Measurements from ENCODE around the gene MCU. TPM values are rescaled to one million over a fixed set of nuclear protein-coding genes. Genes with fewer than 3 reads are reported as not detected.

The MCU gene
- total and polyA plus RNA-seq, 2 of the 8 experiments (the other 6 are each of a cell fraction or from before 2014, with no cell fraction given) = 51.6 to 62.2 TPM

DNA sequence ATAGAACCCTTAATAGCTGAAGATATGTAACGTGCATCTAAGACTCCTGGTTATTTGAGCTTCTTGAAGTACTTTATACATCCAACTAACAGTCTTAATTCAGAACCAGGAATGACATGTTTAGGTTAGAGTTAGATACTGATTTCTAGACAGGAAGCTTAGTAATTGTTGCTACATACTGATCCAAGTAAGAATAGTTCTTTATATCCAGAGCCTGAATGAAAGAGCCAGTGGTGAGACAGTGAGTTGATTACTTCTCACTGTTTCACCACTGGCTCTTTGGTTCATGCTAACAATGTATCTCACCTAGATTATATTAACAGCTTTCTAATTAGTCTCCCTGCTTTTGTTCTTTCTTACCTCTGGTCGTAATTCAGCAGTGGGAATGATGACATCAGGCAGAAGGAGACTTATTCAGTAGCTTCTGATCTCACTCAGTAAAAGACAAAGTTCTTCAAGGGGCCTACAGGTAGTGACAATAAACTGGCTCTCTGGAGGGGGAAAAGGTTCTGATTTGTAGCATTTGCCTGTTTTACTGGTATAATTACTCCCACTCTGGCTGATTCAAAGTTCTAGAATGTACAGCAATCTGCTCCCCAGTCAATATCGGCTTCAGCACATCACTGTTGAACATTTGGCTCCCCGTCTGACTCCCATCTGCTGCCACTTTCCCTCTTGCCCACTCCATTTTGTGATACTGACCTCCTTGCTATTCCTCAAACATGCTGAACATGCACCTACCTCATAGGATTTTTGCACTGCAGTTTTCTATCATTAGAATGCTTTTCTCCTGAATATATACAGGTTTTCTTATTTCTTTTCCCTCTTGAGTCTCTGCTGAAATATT is 29.1 kb downstream of the MCU start:
- FAIRE-seq = no peak
- ChIA-PET CTCF (ENCODE audit: partially characterized antibody) (interaction anchor here (1.0 to 1.2 kb wide), 2 partner anchors 11 to 112 kb away, joined by 3 to 5 read pairs; no protein-coding TSS in a partner anchor), POLR2A (ENCODE audit: partially characterized antibody) (interaction anchor here (0.9 to 2.6 kb wide), 2 partner anchors 22 to 29 kb away, joined by 3 to 9 read pairs; partner anchors contain the start of gene MCU)
- no peak overlapping the region for H3K14ac ChIP-seq (ENCODE audit: insufficient read length)
- H2BK20ac ChIP-seq (ENCODE audit: low read length) = no peak overlapping the region
- H4K8ac ChIP-seq (ENCODE audit: extremely low read depth, insufficient read depth, low read length) = no peak overlapping the region
- no peaks in the 10 kb centered on the region for H3K9me3 ChIP-seq (ENCODE audit: insufficient read depth in 2 of 2, low read depth in 1 of 2, low read length in 1 of 2)
- H3K23me2 ChIP-seq (ENCODE audit: low read depth, low read length) = no peaks in the 10 kb centered on the region
- H3K36me3 ChIP-seq (ENCODE audit: control insufficient read depth in 2 of 4, insufficient read depth in 4 of 4, low read length in 3 of 4) = peaks cover 0 to 3% (median 0%) of the 10 kb centered on the region in 4 experiments; a peak in 1 of 8 replicates
- WGBS, 2 experiments (ENCODE audit: extremely low coverage in 1 of 2, insufficient coverage in 1 of 2, insufficient read length in 1 of 2, insufficient replicate concordance in 2 of 2, low coverage in 1 of 2, low lambda C conversion rate in 2 of 2, missing lambda C conversion rate in 1 of 2) = 81% methylated on average over 4 of the region's 4 CpGs; no CpG with 5 or more reads in 1 of the 2 experiments
- H3K4ac ChIP-seq (replicated peaks; ENCODE audit: insufficient read length, low read depth, low read length) = no peak overlapping the region
- no peak overlapping the region; the same call in 1 of the 2 replicates for H2AK5ac ChIP-seq (ENCODE audit: low read depth, low read length)
- H3K56ac ChIP-seq (replicated peaks; ENCODE audit: insufficient read length, low read depth, low read length) = no peak overlapping the region
- H2BK5ac ChIP-seq (ENCODE audit: low read depth, low read length) = no peak overlapping the region
- H3K27ac ChIP-seq (ENCODE audit: low read depth, low read length) = no peak overlapping the region
- no peak overlapping the region for H4K5ac ChIP-seq (ENCODE audit: insufficient read length, low read depth, low read length)
- H4K20me1 ChIP-seq (replicated peaks in 1 of 2; ENCODE audit: control insufficient read depth in 1 of 2, insufficient read depth in 2 of 2, low read length in 2 of 2) = peaks cover 0 to 3% of the 10 kb centered on the region in 2 experiments
- peaks cover 0 to 36% of the 10 kb centered on the region in 2 experiments; a peak in 3 of 4 replicates for H3K79me2 ChIP-seq (ENCODE audit: control insufficient read depth in 1 of 2, insufficient read depth in 2 of 2, low read length in 2 of 2)
- H2BK15ac ChIP-seq (ENCODE audit: low read length) = no peak overlapping the region
- no peak overlapping the region; a peak in 1 of 7 replicates for H3K9ac ChIP-seq (replicated peaks in 1 of 4; ENCODE audit: extremely low read depth in 1 of 4, low read depth in 3 of 4, low read length in 3 of 4)
- no peak overlapping the region for H2AFZ ChIP-seq (ENCODE audit: low read length)
- H3K18ac ChIP-seq (ENCODE audit: extremely low read depth, low read length) = no peak overlapping the region
- DNase-seq (ENCODE audit: low read depth in 1 of 2, low spot score in 2 of 2) = no peak
- H2BK12ac ChIP-seq (ENCODE audit: low read depth, low read length) = no peak overlapping the region
- H3K4me3 ChIP-seq (ENCODE audit: extremely low read depth in 1 of 4, insufficient read depth in 2 of 4, low read depth in 3 of 4, low read length in 4 of 4) = no peak overlapping the region
- peaks cover 0 to 6% (median 1%) of the 10 kb centered on the region in 4 experiments; a peak in 3 of 7 replicates for H3K4me1 ChIP-seq (replicated peaks in 1 of 4; ENCODE audit: control insufficient read depth in 3 of 4, insufficient read depth in 4 of 4, low read length in 3 of 4)
- no peak overlapping the region for H2BK120ac ChIP-seq (replicated peaks; ENCODE audit: low read depth, low read length)
- H3K23ac ChIP-seq (ENCODE audit: insufficient read length) = no peak overlapping the region
- H3K27me3 ChIP-seq (replicated peaks in 1 of 4; ENCODE audit: control insufficient read depth in 3 of 4, extremely low read depth in 1 of 4, insufficient read depth in 3 of 4, low read length in 3 of 4) = no peaks in the 10 kb centered on the region
- no peak overlapping the region for H4K91ac ChIP-seq (replicated peaks; ENCODE audit: insufficient read length, low read length)
- no peak overlapping the region for H3K4me2 ChIP-seq (ENCODE audit: insufficient read depth in 1 of 2, low read depth in 2 of 2, low read length in 2 of 2)
- H3K79me1 ChIP-seq (ENCODE audit: low read depth, low read length) = no peaks in the 10 kb centered on the region; the same call in 1 of the 2 replicates
- TF ChIP-seq PHF8 (conservative IDR thresholded peaks at IDR 0.05; ENCODE audit: low read depth, low read length) (no peak), SIX5 (IDR thresholded peaks at IDR 0.05; ENCODE audit: low read depth, low read length) (no peak), GABPA (IDR thresholded peaks at IDR 0.05; ENCODE audit: borderline replicate concordance, insufficient read depth, low read length) (no peak), JUND (IDR thresholded peaks at IDR 0.05; ENCODE audit: low read length) (no peak), NANOG (IDR thresholded peaks at IDR 0.05; ENCODE audit: insufficient read depth, low read depth, low read length, poor library complexity, severe bottlenecking) (no peak), EGR1 (IDR thresholded peaks at IDR 0.05; ENCODE audit: borderline replicate concordance, low read depth, low read length) (no peak), YY1 (IDR thresholded peaks at IDR 0.05; ENCODE audit: low read depth, low read length) (no peak), CBX5 (IDR thresholded peaks at IDR 0.05; ENCODE audit: low read depth, low read length) (no peak), SRF (IDR thresholded peaks at IDR 0.05; ENCODE audit: low read depth, low read length) (no peak), MAFK (IDR thresholded peaks at IDR 0.05; ENCODE audit: low read depth, low read length) (no peak)
- TF ChIP-seq, protein P1, sequence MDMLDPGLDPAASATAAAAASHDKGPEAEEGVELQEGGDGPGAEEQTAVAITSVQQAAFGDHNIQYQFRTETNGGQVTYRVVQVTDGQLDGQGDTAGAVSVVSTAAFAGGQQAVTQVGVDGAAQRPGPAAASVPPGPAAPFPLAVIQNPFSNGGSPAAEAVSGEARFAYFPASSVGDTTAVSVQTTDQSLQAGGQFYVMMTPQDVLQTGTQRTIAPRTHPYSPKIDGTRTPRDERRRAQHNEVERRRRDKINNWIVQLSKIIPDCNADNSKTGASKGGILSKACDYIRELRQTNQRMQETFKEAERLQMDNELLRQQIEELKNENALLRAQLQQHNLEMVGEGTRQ (IDR thresholded peaks at IDR 0.05; ENCODE audit: low read length) = no peak
